HG03521 (cell line): ENCODE results near the gene ADD1.
"Not testable (repeated sequence)": the region's sequence is repeated elsewhere in the genome, so short reads cannot be mapped to it uniquely, and the experiment has no call there.

ENCODE experiments used
- ATAC-seq: cut with Tn5 transposase; IDR thresholded peaks from one replicate; pipeline ENCODE4 v1.9.1; 2021; ENCODE audit warnings: mild to moderate bottlenecking, moderate library complexity; ENCODE audit not compliant: unreplicated experiment

The ADD1 gene

DNA sequence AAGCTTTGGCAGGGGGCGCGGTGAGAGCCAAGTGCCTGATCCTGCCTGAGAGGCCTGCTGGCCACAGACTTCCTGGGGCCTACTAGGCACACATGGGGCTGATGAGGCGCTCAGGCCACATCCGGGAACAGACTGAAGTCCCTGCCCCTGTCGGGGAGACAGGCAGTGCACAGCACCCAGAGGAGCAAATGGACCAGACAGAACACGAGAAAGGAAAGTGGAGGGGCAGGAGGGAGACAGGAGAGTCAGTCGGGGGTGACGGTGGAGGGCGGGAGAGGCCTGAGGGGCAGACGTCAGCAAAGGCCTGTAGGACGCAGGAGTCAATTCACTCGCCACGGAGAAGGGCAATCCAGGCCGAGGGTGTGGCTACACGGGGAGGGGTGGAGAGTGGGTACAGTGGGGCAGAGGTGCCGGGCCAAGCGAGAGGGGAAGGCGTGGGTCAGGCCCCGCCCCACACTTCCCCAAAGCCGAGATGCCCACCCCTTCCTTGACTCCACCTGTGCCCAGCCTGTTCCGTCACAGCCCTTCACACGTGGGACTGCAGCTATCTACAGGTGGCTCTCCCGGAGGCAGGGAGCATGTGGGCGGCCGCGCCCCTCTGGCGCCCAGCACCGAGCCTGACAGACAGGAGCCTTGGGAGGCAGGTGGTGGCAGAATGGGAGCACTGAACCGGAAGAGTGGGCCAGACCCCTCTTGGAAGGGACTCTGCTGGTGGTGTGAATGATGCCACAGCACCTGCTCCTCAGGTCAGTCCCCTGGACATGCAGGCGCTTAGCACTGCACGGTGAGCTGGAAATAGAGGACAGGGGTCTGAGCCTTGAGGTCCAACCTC, 99.1 kb downstream of the ADD1 start:
- ATAC-seq, result no peak

DNA sequence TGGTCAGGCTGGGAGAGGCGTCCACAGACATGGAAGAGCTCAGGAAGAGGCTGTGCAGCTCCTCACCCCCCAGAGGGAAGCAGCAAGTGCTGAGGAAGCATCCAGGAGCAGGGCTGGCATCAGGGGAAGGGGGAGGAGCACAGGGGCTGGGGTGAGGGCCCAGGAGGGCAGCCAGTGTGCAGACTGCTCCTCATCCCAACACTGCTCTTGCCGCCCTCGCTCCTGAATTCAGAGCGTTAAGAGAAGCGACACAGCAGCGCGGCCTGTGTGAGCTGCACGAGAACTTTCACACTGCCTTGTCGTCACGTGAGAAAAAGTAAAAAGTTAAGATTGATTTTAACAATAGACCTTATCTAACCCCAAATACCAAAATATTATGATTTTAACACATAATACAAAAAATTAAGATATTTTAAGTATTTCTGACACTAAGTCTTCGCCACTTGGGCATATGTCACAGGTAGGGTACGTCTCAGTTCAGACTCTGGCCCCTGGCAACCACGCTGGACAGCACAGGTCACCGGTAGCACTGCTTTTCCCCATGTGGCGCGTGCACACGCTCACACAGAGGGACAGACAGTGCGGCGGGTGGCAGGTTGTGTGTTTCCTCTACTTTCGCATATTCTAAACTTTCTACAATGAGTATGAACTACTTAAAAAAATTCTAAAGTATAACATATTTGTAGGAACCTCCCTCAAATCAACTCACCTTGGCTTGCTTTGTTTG, 99.9 kb downstream of the ADD1 start:
- ATAC-seq, result no peak

DNA sequence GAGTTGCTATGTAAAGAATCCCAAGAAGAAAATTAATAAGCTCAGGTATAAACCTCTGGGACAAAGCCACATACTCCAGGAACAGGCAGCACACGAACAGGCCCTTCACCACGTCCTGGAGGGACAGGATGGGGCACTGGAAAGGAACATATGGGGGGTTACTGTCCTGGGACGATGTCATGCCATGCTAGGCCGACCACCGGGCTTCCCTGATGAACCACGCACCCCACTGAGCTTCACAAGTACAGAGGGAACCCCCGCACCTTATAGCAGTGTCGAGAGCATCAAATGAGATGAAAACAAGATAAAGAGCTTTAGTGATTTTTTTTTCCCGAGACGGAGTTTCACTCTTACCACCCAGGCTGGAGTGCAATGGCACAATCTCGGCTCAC, 100.4 kb downstream of the ADD1 start:
- ATAC-seq, result no peak

DNA sequence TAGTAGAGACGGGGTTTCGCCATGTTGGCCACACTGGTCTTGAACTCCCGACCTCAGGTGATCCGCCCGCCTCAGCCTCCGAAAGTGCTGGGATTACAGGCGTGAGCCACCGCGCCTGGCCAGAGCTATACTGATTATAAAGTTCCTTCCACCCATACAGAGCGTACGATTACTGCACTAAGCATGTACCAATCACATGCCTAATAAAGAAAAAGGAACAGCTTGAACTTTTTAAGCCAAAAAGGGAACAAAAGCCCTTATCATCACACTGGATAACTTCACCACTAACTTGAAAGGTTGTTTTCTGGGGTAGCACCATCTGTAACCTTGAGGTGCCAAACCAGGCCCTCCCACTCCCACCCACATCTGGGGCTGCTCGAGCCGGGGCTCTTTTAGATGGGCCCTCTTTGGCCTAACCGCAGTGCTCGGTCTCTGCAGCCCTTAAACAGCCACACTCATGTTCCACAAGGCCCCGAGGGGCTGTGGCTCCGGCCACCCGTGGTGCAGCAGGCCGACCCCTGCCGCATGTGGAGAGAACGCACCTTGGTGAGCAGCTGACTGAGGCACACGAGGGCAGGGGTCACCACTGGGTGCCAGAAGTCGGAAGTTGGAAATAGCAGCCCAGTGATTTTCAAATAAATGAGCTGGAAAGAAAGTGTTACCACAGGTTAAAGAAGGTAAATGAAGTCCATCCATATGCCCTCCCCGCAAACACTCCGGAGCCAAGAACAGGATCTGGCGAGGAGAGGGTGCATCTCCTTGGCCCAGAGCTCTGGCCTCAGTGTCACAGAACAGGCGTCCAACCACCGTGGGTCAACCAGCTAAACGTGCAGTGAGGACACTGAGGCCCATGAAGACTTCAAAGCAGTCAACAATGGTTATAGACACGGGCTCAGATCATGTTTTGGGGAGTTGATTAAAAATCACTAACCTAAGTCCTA, 101.2 kb downstream of the ADD1 start:
- ATAC-seq, result no peak

DNA sequence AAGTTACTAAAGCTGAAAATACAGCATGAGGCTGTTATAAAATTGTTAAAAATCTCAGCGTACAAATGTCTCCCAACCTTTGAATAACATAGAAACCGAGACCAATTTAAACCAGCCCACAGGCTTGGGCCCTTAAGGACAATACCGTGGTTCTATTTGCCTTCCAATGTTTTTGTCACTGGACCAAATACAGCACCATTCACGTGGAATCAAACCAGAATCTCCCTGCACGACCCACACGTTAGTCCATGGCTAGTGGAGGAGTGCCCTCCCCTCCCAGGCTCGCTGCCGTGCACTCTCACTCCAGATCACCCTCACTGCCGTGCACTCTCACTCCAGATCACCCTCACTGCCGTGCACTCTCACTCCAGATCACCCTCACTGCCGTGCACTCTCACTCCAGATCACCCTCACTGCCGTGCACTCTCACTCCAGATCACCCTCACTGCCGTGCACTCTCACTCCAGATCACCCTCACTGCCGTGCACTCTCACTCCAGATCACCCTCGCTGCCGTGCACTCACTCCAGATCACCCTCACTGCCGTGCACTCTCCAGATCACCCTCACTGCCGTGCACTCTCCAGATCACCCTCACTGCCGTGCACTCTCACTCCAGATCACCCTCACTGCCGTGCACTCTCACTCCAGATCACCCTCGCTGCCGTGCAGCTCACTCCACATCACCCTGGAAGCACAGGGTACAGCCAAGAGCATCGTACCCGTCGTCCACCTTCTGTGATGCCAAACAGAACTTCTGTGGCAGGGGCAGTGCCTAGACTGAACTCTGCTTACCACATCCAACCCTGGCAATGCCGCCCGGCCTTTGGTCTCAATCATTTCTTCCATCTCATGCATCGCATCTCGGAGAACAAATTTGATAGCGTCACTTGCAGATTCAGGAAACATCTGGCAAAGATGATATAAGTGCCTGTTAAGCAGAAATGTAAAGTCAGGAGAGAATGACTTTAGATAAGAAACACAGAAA, 102.3 kb downstream of the ADD1 start:
- ATAC-seq, result not testable (repeated sequence)

DNA sequence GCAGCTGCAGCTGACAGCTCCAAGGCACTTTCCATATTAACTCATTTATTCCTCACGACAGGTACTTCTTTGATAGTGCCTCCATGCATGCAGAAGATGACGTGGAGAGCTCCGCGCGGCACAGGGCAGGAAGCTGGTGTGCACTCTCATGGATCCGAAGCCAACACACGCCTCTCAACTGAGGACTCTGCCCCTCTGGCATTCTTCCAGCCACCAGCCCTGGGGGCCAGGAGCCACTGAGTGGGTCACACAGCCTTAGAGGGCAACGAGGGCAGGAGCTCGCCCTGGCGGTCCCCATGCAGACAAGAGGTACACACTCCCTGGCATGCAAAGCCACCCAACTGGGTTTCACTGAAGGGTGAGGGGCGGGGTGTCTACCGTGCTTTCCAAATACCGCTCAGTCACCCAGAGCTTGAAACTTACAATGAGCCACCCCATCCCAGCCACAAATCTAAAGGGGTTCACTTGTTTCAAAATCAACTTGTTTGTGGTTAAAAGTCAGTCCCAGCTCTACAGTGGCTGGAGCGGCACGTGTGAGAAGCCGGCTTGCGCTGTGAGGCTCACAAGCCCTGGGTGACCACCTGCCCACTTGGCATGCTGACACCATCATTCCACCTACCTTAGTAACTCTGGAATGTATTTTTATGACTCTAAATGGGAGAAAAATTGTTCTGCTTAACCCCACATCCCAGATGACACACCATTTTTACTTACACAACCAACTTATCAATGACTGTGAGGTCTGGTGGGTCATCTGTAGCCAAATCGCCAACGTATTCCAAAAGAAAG, 103.4 kb downstream of the ADD1 start:
- no peak for ATAC-seq

DNA sequence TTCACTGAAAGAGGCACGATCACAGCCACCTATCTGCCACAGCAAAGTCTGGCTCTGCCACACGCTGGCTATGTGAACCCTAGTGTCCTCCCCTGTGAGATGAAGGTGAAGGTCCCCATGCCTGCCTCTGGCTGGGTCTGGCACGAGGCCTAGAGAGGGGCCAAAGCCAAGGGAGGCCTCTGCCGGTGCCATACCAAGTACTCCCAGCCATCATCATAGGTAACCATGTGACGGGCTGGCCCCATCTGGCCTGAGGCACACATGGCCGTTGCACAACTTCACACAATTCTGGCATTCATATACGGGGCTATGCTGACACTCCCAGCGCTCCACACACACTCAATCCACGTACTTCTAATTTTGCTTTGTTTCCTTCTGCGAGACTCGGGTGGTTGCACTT, 104.3 kb downstream of the ADD1 start:
- no peak for ATAC-seq

DNA sequence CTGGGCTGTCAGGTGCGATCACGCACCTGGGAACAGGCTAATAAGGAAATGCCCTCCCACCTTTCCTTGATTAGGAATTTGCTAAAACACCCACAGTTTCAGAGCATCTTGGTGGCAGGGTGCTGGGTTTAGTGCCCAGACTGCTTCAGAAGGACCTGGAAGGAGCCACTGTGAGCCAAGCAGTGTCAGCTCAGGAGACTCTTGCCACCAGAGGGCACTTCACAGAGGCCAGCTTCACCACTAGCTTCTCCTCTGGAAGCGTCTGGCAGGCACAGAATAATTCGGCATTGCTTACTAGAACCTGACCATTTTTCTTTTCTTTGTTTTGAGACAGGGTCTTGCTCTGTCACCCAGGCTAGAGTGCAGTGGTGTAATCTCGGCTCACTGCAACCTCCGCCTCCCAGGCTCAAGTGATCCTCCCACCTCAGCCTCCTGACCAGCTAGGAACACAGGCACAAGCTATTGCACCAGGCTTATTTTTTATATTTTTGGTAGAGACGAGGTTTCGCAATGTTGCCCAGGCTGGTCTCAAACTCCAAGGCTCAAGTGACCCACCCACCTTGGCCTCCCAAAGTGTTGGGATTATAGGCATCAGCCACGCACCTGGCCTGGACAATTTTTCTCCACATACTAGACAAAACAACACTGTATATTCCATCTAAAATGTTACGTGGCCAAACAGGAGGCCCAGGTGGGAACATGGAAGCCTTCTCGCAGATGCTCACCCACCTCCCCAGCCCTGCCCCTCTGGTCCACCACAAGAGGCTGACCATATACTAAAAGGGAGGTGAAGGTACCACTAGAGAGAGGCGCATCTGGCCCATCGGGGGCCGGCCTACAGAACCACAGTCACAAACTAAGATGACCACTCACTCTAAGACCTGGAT, 105.5 kb downstream of the ADD1 start:
- no peak for ATAC-seq

DNA sequence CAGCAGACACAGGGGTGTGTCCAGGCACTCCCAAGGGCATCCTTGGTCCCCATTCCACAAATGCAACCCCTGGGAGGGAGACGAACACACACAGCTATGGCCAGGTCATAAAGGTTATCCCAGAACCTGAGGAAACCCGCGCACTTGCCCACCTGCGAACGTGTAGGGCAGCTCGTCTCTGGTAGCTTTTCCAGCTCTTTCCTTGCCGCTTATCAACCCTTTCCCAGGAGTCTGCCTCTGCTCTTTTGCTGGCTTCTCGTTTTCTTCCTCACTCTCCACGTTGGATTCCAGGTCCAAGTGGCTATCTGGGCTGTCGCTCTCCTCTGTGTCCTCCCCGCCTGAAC, 106.1 kb downstream of the ADD1 start:
- ATAC-seq, result no peak

DNA sequence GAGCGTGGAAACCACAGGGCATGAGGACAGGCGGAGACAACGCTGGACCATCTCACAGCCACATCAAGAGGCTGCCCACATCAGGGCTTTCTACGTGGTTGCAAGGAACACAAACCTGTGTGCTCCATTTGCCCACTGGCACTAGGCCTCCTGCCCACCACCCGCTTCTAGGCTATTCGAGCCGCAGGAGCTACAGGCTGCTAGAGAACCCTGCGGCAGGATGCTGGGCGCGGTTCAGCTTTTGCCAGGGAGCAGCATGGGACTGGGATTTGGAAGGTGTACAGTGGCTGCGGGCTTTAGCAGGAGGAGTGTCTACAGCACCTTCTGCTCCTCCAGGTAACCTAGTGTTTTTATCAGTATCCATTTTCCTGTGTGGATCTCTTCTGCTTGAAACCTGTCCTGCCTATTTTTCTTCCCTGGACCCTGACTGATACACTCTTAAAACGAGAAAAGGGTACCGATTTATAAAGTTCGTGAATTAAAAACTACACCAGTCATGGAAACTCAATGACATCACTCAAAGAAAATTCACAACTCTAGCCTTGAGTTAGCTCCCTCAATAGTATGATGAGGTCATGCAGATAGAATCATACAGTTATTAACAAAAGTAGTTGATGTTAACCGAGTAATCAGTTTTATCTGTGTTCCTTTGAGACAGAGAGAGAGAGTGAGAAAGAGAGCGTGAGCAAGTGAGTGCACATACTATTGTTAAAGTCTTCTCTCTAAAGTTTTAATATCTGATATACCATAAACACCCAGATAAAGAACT, 106.8 kb downstream of the ADD1 start:
- ATAC-seq, result no peak

DNA sequence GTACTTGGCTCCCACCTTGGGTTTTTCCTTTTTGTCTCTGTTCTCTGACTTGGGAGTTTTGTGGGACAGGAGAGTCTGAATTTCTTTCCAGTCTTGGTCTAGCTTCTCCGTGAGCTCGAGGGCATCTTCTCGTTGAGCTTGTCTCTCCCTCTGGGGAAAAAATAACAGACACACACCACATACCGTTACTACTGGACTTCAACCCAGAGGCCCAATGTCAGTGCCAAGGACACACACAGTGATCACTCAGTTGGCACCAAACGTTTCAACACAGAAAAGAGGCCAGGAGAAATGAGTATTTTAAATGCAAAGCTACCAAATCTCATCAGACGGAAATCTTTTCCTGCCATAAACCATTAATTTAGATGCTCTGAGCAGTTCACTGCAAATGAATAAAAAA, 109.9 kb downstream of the ADD1 start:
- no peak for ATAC-seq

DNA sequence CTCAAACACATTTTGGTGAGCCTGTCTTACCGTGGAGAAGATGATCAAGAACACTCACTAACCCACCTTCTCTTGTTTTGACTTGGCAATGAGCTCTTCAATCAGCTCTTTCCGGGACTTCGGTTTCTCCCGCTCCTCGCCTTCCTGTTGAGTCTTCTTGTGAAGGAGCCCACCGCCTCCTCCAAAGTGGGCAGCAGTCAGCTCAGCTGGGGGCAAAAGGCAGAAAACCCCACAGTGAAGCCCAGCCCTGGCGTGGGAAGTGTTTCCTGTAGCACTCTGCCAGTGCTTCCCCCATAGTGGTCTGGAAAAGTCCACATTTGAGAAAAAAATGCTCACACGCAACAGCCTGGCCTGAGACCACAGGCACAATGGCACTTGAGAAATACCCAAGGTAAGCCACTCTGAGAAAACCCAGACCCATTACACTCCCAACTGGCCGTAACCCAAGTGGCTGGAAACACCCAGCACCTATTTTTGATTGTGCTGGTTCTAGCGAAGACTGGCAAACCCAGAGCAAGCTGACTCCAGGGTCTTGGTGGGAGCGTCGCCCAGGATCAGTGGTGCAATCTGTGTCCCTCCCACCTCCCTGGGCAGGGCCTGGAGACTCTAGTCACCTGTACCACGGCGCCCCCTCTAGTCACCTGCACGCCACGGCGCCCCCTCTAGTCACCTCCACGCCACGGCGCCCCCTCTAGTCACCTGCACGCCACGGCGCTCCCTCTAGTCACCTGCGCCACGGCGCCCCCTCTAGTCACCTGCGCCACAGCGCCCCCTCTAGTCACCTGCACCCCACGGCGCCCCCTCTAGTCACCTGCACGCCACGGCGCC, 110.9 kb downstream of the ADD1 start:
- no peak for ATAC-seq

DNA sequence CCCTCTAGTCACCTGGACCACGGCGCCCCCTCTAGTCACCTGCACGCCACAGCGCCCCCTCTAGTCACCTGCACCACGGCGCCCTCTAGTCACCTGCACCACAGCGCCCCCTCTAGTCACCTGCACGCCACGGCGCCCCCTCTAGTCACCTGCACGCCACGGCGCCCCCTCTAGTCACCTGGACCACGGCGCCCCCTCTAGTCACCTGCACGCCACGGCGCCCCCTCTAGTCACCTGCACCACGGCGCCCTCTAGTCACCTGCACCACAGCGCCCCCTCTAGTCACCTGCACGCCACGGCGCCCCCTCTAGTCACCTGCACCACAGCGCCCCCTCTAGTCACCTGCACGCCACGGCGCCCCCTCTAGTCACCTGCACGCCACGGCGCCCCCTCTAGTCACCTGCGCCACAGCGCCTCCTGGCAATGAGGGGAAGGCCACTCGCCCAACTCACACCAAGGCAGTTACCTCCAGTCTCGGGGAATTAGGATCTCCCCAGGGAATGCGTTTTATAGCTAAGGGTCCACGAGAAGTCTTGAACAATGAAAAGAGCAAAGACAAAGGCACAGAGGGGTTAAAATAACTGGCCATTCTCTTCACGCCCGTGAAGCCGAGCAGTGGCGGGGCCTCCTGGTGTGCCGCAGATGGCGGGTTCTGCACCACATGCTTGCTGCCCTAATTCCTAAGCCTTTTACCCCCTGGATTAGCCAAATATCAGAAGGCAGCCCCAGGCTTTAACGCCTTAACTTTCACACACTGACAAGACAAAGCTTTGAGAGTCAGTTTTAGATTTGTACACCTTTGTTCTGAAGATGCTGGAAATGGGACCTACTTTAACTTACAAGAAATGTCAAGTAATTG, 111.8 kb downstream of the ADD1 start:
- ATAC-seq, result not testable (repeated sequence)

DNA sequence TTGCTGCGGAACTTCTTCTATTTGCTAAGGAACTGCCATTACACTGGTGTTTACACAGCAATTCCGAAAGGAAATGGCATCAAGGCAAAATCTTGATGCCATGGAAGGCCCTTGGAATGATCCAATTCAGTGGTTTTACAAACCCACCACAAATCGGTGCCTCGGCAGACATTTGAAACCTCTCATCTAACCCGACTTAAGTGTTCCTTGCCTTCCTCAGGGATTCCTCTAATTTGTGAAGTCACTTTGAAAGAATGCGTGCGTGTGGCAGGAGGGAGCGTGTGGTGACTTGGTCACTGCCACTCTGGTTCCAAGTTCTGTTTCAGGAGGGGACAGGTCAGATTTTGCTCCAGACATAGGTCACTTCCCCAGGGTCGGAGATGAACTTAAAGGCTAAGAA, 114.8 kb downstream of the ADD1 start:
- no peak for ATAC-seq

DNA sequence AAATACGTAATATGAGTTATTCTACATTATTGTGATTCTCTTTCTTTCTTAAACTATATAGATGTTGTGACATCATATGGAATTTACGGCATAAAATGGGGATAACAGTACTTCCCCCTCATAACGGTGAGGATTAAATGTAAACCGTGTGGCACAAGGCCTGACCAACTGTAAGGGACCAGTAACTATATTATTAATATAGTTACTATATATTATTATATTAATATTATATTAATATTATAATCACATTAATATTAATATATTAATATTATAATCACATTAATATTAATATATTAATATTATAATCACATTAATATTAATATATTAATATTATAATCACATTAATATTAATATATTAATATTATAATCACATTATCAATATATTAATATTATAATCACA, 116.8 kb downstream of the ADD1 start:
- not testable (repeated sequence) for ATAC-seq

DNA sequence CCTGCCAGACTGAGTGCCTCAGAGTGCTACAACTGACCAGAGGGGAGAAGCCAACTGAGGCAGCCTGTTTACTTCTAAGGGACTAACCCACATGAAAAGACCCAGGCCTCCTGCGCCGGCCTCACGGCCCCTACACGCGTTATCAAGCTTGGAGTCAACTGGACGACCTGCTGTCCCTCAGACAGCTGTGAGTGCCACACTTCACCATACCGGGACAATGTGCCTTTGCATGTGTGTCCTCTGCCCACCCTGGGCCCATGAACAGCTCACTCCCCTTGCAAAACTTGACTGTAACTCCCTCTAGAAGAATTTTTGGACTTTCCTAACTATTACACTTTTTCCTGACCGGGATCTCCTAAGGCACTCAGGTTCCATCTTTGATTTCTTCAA, 117.8 kb downstream of the ADD1 start:
- ATAC-seq, result no peak
